ENCODE data around the gene SPI1.

Gene SPI1

GRCh38 chr11:47331454-47332302 is 46.7 kb downstream of the SPI1 start:
- no peak for TF ChIP-seq EGR1 (IDR thresholded peaks at IDR 0.05)
- no peak for TF ChIP-seq CEBPB (IDR thresholded peaks at IDR 0.05)

- no peak for TF ChIP-seq CEBPB (IDR thresholded peaks at IDR 0.05)
- TF ChIP-seq YY1 (IDR thresholded peaks at IDR 0.05; ENCODE audit: low read depth) = no peak
- no peak for TF ChIP-seq EGR1 (IDR thresholded peaks at IDR 0.05)
- TF ChIP-seq EP300 (IDR thresholded peaks at IDR 0.05; ENCODE audit: borderline replicate concordance) = no peak
- TF ChIP-seq RAD21 (IDR thresholded peaks at IDR 0.05; ENCODE audit: low read depth) = no peak
- TF ChIP-seq ZBTB7A (IDR thresholded peaks at IDR 0.05; ENCODE audit: low read depth) = no peak
- no peak for TF ChIP-seq NFIC (IDR thresholded peaks at IDR 0.05)
- TF ChIP-seq FOXM1 (IDR thresholded peaks at IDR 0.05; ENCODE audit: borderline replicate concordance, low read depth) = no peak
- TF ChIP-seq REST (IDR thresholded peaks at IDR 0.05; ENCODE audit: low read depth) = no peak
- no peak for TF ChIP-seq TCF12 (IDR thresholded peaks at IDR 0.05; ENCODE audit: low read depth)
- no peak for TF ChIP-seq TAF1 (IDR thresholded peaks at IDR 0.05; ENCODE audit: low read depth)
- TF ChIP-seq TEAD4 (IDR thresholded peaks at IDR 0.05) = no peak
- TF ChIP-seq MAX (IDR thresholded peaks at IDR 0.05) = no peak
- no peak for TF ChIP-seq USF1 (IDR thresholded peaks at IDR 0.05)
- no peak for TF ChIP-seq CREB1 (IDR thresholded peaks at IDR 0.05; ENCODE audit: low read depth)
These were observed 48.1 kb downstream of the SPI1 start for GRCh38 chr11:47329987-47330931.

- no peak for TF ChIP-seq ZBTB7A (IDR thresholded peaks at IDR 0.05; ENCODE audit: low read depth)
These were observed 48.8 kb downstream of the SPI1 start for GRCh38 chr11:47329431-47329986.

GRCh38 chr11:47328449-47329390 is 49.6 kb downstream of the SPI1 start:
- TF ChIP-seq YY1 (IDR thresholded peaks at IDR 0.05; ENCODE audit: low read depth) = no peak
- TF ChIP-seq NFIC (IDR thresholded peaks at IDR 0.05) = no peak
- TF ChIP-seq CREB1 (IDR thresholded peaks at IDR 0.05; ENCODE audit: low read depth) = no peak
- TF ChIP-seq TEAD4 (IDR thresholded peaks at IDR 0.05) = no peak
- TF ChIP-seq REST (IDR thresholded peaks at IDR 0.05; ENCODE audit: low read depth) = no peak
- no peak for TF ChIP-seq TAF1 (IDR thresholded peaks at IDR 0.05; ENCODE audit: low read depth)
- TF ChIP-seq EGR1 (IDR thresholded peaks at IDR 0.05) = no peak
- TF ChIP-seq RAD21 (IDR thresholded peaks at IDR 0.05; ENCODE audit: low read depth) = no peak
- no peak for TF ChIP-seq USF1 (IDR thresholded peaks at IDR 0.05)

- no peak for TF ChIP-seq RAD21 (IDR thresholded peaks at IDR 0.05; ENCODE audit: low read depth)
- no peak for TF ChIP-seq USF1 (IDR thresholded peaks at IDR 0.05)
- TF ChIP-seq ZBTB7A (IDR thresholded peaks at IDR 0.05; ENCODE audit: low read depth) = no peak
- no peak for TF ChIP-seq TAF1 (IDR thresholded peaks at IDR 0.05; ENCODE audit: low read depth)
- no peak for TF ChIP-seq CREB1 (IDR thresholded peaks at IDR 0.05; ENCODE audit: low read depth)
- no peak for TF ChIP-seq REST (IDR thresholded peaks at IDR 0.05; ENCODE audit: low read depth)
- no peak for TF ChIP-seq TCF12 (IDR thresholded peaks at IDR 0.05; ENCODE audit: low read depth)
- TF ChIP-seq EP300 (IDR thresholded peaks at IDR 0.05; ENCODE audit: borderline replicate concordance) = no peak
- TF ChIP-seq MAX (IDR thresholded peaks at IDR 0.05) = no peak
- TF ChIP-seq NFIC (IDR thresholded peaks at IDR 0.05) = no peak
- TF ChIP-seq EGR1 (IDR thresholded peaks at IDR 0.05) = no peak
- TF ChIP-seq CEBPB (IDR thresholded peaks at IDR 0.05) = no peak
- no peak for TF ChIP-seq FOXM1 (IDR thresholded peaks at IDR 0.05; ENCODE audit: borderline replicate concordance, low read depth)
- no peak for TF ChIP-seq TEAD4 (IDR thresholded peaks at IDR 0.05)
- TF ChIP-seq YY1 (IDR thresholded peaks at IDR 0.05; ENCODE audit: low read depth) = no peak
These were observed 50.4 kb downstream of the SPI1 start for GRCh38 chr11:47327949-47328348.

Data from Ishikawa (cell line).